Myocyte (in vitro differentiated cells): ENCODE results near the gene CEP131. TPM values are rescaled to one million over a fixed set of nuclear protein-coding genes. Genes with fewer than 3 reads are reported as not detected.
A peak's percentile ranks its signal among the peaks of the same experiment; 100 is the strongest.
"Not testable (repeated sequence)": the region's sequence is repeated elsewhere in the genome, so short reads cannot be mapped to it uniquely, and the experiment has no call there.

Experiments used
- DNase-seq: peaks from one replicate; pipeline ENCODE4 v3.0.0-alpha.2; 2012; ENCODE audit warnings: low read depth
- total RNA-seq: library from RNA; depleted of rRNA; stranded (reverse); fragments of >200 nt; gene quantifications from 2 replicates; pipeline ENCODE4 v1.2.3, GENCODE V29; 2014

CEP131 gene
- total RNA-seq, 1 donor from 2014 or later = 5.8 TPM

DNA sequence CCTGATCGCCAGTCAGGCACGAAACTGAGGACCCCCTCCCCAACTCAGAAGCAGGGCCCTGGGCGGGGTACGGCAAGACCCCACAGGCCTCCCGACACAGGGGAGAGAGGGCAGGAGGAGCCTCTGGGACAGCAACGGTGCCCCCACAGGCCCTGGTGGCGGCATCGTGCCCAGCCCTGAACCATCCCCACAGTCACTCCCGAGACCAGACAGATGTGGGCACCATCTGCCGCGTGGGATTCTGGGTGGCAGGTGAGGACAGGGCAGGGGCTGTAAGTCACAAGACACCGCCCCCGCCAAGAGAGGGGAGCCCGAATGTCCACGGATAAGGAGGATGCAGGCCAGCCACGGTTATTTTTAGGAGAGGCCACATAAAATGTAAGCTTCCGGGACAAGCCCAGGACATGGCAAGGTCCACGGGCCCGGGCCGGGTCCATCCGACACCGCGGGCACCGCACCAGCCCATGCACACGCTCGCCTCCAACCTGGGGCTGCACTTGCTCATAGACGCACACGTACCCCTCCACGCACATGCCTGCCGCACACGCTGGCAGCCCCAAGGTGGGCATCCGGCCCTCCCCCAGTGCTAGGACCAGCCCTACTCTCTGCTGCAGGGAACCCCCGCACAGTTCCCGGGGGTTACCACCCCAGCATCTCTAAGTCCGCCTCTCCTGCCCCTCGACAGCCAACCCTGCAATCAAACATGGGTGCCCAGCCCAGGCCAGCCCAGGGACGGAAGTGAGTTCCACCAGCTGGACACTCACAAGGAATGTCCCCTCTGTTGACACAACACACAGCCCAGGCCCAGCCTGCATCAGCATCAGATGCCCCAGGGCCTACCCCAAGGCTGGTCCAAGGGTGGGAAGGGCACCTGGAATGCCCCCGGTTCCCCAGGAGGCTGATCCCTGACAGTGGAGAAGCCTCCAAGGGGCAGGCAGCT lies 65.6 kb downstream of the CEP131 start:
- no peak for DNase-seq

GRCh38 chr17:81154961-81155360 lies 67.8 kb downstream of the CEP131 start:
- no peak for DNase-seq

GRCh38 chr17:81154016-81154415 lies 68.7 kb downstream of the CEP131 start:
- not testable (repeated sequence) for DNase-seq

- peak; percentile 70 for DNase-seq
Measured at GRCh38 chr17:81153340-81153803, 69.4 kb downstream of the CEP131 start.

- DNase-seq = no peak
Measured at GRCh38 chr17:81152288-81152828, 70.4 kb downstream of the CEP131 start.

- no peak for DNase-seq
Measured at GRCh38 chr17:81151278-81151677, 71.5 kb downstream of the CEP131 start.

GRCh38 chr17:81150377-81151077 lies 72.2 kb downstream of the CEP131 start:
- no peak for DNase-seq

GRCh38 chr17:81148986-81149533 lies 73.7 kb downstream of the CEP131 start:
- DNase-seq = no peak

DNA sequence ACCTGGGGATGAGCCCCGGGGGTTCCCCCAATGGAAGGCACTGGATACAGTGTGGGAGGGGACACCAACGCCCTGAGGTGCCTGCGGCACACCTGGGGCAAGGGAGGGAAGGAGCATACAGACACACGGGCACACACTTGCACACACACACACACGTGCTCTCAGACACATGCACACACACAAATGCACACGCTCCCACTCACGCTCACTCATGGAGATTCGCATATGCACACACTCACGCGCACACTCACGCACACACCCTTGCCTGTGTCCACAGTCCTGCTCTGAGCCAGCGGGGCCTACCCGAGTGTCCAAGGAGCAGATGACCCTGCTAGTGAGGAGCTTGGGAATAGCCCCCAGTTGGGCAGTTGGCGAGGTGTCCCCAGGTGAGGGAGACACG lies 74.2 kb downstream of the CEP131 start:
- no peak for DNase-seq

- no peak for DNase-seq
Measured at GRCh38 chr17:81147701-81148100, 75.1 kb downstream of the CEP131 start.

GRCh38 chr17:81146208-81146607 lies 76.6 kb downstream of the CEP131 start:
- not testable (repeated sequence) for DNase-seq

DNA sequence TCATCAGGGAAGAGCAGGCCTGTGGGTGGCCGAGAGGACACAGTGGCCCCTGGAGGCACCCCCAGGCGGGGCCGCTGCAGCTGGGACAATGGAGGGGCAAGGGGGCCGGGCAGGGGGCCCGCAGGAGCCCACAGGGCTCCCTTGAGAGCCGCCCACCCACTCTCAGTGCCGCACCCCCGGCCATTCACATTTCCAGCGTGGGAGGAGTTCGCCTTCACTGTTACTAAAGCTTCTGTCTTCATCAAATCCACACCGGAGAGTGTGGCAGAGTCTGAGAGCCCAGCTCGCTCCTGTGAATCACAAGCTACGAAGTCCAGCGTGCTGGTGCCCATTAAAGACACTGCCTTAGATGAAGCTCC lies 78.4 kb downstream of the CEP131 start:
- no peak for DNase-seq

DNA sequence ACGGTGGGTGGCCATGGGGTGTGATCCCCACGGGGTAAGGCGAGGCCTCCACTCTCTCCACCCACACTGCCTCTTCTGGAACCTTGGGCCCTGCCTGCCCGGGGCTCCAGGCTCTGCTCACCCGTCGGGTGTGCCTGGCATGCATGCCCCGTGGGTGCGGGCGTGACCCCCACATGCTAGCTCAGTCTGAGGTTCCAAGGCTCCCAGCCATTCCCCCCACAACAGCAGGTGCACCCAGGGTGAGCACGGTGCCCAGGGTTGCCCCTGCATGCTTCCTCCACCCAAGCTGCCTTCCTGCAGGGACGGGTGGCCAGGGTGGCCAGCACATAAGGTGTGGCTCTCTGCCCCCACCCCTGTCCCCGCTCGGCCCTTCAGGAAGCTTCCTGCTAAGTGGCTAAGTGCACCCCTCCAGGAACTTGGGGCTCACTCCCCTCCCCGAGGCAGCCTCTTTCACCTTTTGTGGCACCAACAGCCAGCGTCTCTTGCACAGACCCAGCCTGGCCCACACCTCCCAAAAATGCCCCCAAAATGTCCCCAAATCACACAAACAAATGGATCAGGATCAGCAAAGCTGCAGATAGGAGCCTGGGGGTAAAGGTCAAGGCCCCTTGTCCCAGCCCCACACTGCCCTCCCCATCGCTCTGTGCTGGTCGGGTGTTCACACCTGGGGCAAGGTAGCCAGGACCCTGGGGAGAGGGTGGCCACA lies 78.9 kb downstream of the CEP131 start:
- DNase-seq = peak; percentile 58

DNA sequence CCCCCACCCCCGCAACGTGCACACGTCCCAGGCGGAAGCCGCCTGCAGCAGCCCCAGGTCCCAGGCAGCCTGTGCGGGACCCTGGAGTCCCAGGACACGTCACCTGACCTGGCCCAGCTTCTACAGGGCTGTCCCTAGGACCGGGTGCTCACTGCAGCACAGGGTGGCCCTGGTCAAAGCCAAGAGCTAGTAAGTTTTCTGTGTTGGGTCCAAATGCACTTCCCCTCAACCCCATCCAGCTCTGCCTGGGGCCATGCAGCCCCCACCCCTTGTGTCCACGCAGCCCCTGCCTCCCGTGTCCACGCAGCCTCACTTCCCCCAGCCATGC lies 79.6 kb downstream of the CEP131 start:
- DNase-seq = no peak

GRCh38 chr17:81142301-81143199 lies 80.2 kb downstream of the CEP131 start:
- peak; percentile 83 for DNase-seq

- no peak for DNase-seq
Measured at GRCh38 chr17:81140695-81141094, 82.1 kb downstream of the CEP131 start.

- no peak for DNase-seq
Measured at GRCh38 chr17:81140018-81140417, 82.7 kb downstream of the CEP131 start.
